SK-N-SH (cell line): Measurements from ENCODE around the gene SIDT2. TPM values are rescaled to one million over a fixed set of nuclear protein-coding genes. Genes with fewer than 3 reads are reported as not detected.
"Not testable (repeated sequence)": the region's sequence is repeated elsewhere in the genome, so short reads cannot be mapped to it uniquely, and the experiment has no call there.

Experiments
- CTCF ChIA-PET: fragments of 300-600, 350-600 bp; formaldehyde crosslinking; extraction: SDS; loops from one replicate; lab custom pipeline; 2021; lab: Yijun Ruan, JAX
- POLR2A ChIA-PET: fragments of 350-600 bp; sonication (Branson Sonifier 250); formaldehyde crosslinking; extraction: SDS; loops from one replicate; lab custom pipeline; 2020; ENCODE audit warnings: antibody characterized with exemption, inconsistent platforms; lab: Yijun Ruan, JAX
- DNase-seq: peaks from one replicate; pipeline ENCODE4 v3.0.0; 2012
- H2AFZ ChIP-seq: fragments of 200-600 bp; sonication (generic); 2 replicates; pipeline ENCODE4 v1.8.1; 2016; ENCODE audit warnings: antibody characterized with exemption, mild to moderate bottlenecking, low read depth
- H3F3A ChIP-seq: fragments of 200-600 bp; sonication (generic); replicated peaks from 2 replicates; pipeline ENCODE3; 2016; ENCODE audit warnings: antibody characterized with exemption, mild to moderate bottlenecking; ENCODE audit not compliant: insufficient read depth
- H3K27ac ChIP-seq, 2 experiments: fragments of 200-500 bp in 1 of 2; fragments of 200-600 bp in 1 of 2; sonication (Bioruptor generic) in 1 of 2; sonication (generic), shearing (Covaris generic) in 1 of 2; 2 replicates each; pipeline versions ENCODE4 v1.5.1 to v1.6.1; 2014 to 2016; ENCODE audit warnings: low read depth in 2 of 2, inconsistent platforms in 1 of 2, low read length in 1 of 2, mild to moderate bottlenecking in 1 of 2, mixed read lengths in 1 of 2
- H3K27me3 ChIP-seq: fragments of 200-600 bp; sonication (generic), shearing (Covaris generic); 2 replicates; pipeline ENCODE4 v1.6.1; 2016; ENCODE audit warnings: mixed run types; ENCODE audit not compliant: insufficient read depth
- H3K36me3 ChIP-seq, 2 experiments: fragments of 200-500 bp in 1 of 2; fragments of 200-600 bp in 1 of 2; sonication (Bioruptor generic) in 1 of 2; sonication (generic) in 1 of 2; replicated peaks in 1 of 2; 2 replicates each; pipeline versions ENCODE3 to v1.5.1; 2014 to 2016; ENCODE audit warnings: low read length in 1 of 2, mild to moderate bottlenecking in 1 of 2; ENCODE audit not compliant: insufficient read depth in 2 of 2, control insufficient read depth in 1 of 2
- H3K4me1 ChIP-seq, 2 experiments: fragments of 200-500 bp in 1 of 2; fragments of 200-600 bp in 1 of 2; sonication (Bioruptor generic) in 1 of 2; sonication (generic), shearing (Covaris generic) in 1 of 2; 2 replicates each; pipeline versions ENCODE4 v1.5.1 to v1.6.1; 2014 to 2016; ENCODE audit warnings: low read depth in 1 of 2, low read length in 1 of 2, mixed run types in 1 of 2; ENCODE audit not compliant: insufficient read depth in 2 of 2, control insufficient read depth in 1 of 2
- H3K4me2 ChIP-seq: fragments of 200-600 bp; sonication (generic), shearing (Covaris generic); 2 replicates; pipeline ENCODE4 v1.6.1; 2017; ENCODE audit warnings: mixed run types
- H3K4me3 ChIP-seq, 2 experiments: fragments of 200-500 bp in 1 of 2; fragments of 200-600 bp in 1 of 2; sonication (Bioruptor generic) in 1 of 2; sonication (generic), shearing (Covaris generic) in 1 of 2; 2 replicates each; pipeline versions ENCODE4 v1.5.1 to v1.8.1; 2014 to 2016; ENCODE audit warnings: low read depth in 2 of 2, inconsistent platforms in 1 of 2, low read length in 1 of 2, mild to moderate bottlenecking in 1 of 2, mixed read lengths in 1 of 2, moderate library complexity in 1 of 2
- H3K79me2 ChIP-seq: fragments of 200-600 bp; sonication (generic); 2 replicates; pipeline ENCODE4 v1.8.1; 2017; ENCODE audit warnings: mild to moderate bottlenecking; ENCODE audit not compliant: insufficient read depth
- H3K9ac ChIP-seq: fragments of 200-600 bp; sonication (generic); 2 replicates; pipeline ENCODE4 v1.6.1; 2017; ENCODE audit warnings: mixed run types
- H3K9me2 ChIP-seq: fragments of 200-600 bp; sonication (generic); 2 replicates; pipeline ENCODE4 v1.6.1; 2017; ENCODE audit warnings: mixed run types
- H3K9me3 ChIP-seq: fragments of 200-600 bp; sonication (generic); 2 replicates; pipeline ENCODE4 v1.6.1; 2017; ENCODE audit warnings: mixed run types, mild to moderate bottlenecking, moderate library complexity
- H4K20me1 ChIP-seq: fragments of 200-600 bp; sonication (generic); 2 replicates; pipeline ENCODE4 v1.6.1; 2017; ENCODE audit warnings: mild to moderate bottlenecking, mixed run types; ENCODE audit not compliant: insufficient read depth
- CHD2 ChIP-seq: fragments of 150-350 bp; IDR thresholded peaks from 2 replicates; pipeline ENCODE4 v1.6.1; 2018; ENCODE audit warnings: low read length; ENCODE audit not compliant: partially characterized antibody
- EZH2phosphoT487 ChIP-seq: fragments of 200-600 bp; sonication (generic); IDR thresholded peaks from 2 replicates; pipeline ENCODE4 v1.6.1; 2017; ENCODE audit warnings: low read depth, mixed run types, mild to moderate bottlenecking, antibody characterized with exemption, moderate library complexity, borderline replicate concordance
- FOSL2 ChIP-seq: IDR thresholded peaks from 2 replicates; pipeline ENCODE4 v1.4.0; 2012; ENCODE audit warnings: low read depth, mild to moderate bottlenecking, moderate library complexity, borderline replicate concordance
- FOXJ3 ChIP-seq: sonication (generic); formaldehyde crosslinking; IDR thresholded peaks from 2 replicates; pipeline ENCODE4 v1.5.1; 2020; ENCODE audit warnings: mild to moderate bottlenecking, missing genetic modification reagents
- MEF2A ChIP-seq: IDR thresholded peaks from 2 replicates; pipeline ENCODE4 v1.4.0; 2012; ENCODE audit warnings: low read depth, borderline replicate concordance
- MXI1 ChIP-seq: IDR thresholded peaks from 2 replicates; pipeline ENCODE4 v1.6.1; 2012; ENCODE audit warnings: mild to moderate bottlenecking, low read depth, low read length, improper control_type of control experiment
- NFIC ChIP-seq: IDR thresholded peaks from 2 replicates; pipeline ENCODE4 v1.4.0; 2012; ENCODE audit warnings: borderline replicate concordance
- POLR2AphosphoS5 ChIP-seq: IDR thresholded peaks from 2 replicates; pipeline ENCODE4 v1.6.1; 2012; ENCODE audit warnings: low read depth, low read length
- RCOR1 ChIP-seq: fragments of 150-350 bp; IDR thresholded peaks from 2 replicates; pipeline ENCODE4 v1.6.1; 2017; ENCODE audit warnings: antibody characterized with exemption, low read length
- RFX5 ChIP-seq: IDR thresholded peaks from 2 replicates; pipeline ENCODE4 v1.6.1; 2012; ENCODE audit warnings: mild to moderate bottlenecking, improper control_type of control experiment, low read length
- RXRA ChIP-seq: IDR thresholded peaks from 2 replicates; pipeline ENCODE4 v1.4.0; 2012; ENCODE audit warnings: low read depth, mild to moderate bottlenecking, borderline replicate concordance
- SIN3A ChIP-seq: IDR thresholded peaks from 2 replicates; pipeline ENCODE4 v1.6.1; 2012; ENCODE audit warnings: low read depth, mild to moderate bottlenecking, low read length, moderate library complexity, borderline replicate concordance
- TAF1 ChIP-seq: IDR thresholded peaks from 2 replicates; pipeline ENCODE4 v1.6.1; 2012; ENCODE audit warnings: low read depth, mild to moderate bottlenecking, low read length, moderate library complexity, borderline replicate concordance
- TCF12 ChIP-seq: IDR thresholded peaks from 2 replicates; pipeline ENCODE4 v1.4.0; 2012
- TEAD4 ChIP-seq: IDR thresholded peaks from 2 replicates; pipeline ENCODE4 v1.4.0; 2012; ENCODE audit warnings: mild to moderate bottlenecking, borderline replicate concordance; ENCODE audit not compliant: insufficient read depth
- WGBS: methylation state at CpG from one replicate; pipeline ENCODE4 v1.1.6; 2017; ENCODE audit warnings: low lambda C conversion rate; 5-methylcytosine and 5-hydroxymethylcytosine counted together
- polyA plus RNA-seq, 3 experiments: library from polyadenylated mRNA; depleted of rRNA; stranded (reverse); fragments of >200 nt; gene quantifications; 2 replicates each; pipeline ENCODE4 v1.2.3, GENCODE V29; 2012
- TF ChIP-seq, protein P1 (sequence below): IDR thresholded peaks from 2 replicates; pipeline ENCODE4; 2012
- TF ChIP-seq, protein P2 (sequence below): IDR thresholded peaks from 2 replicates; pipeline ENCODE4 v1.4.0; 2012; ENCODE audit warnings: low read depth, borderline replicate concordance
- TF ChIP-seq, protein P3 (sequence below): fragments of 150-350 bp; IDR thresholded peaks from 2 replicates; pipeline ENCODE4 v1.6.1; 2016; ENCODE audit warnings: mild to moderate bottlenecking, low read depth, low read length
- TF ChIP-seq, protein P4 (sequence below): fragments of 200-600 bp; sonication (generic); IDR thresholded peaks from 2 replicates; pipeline ENCODE4 v1.6.1; 2017; ENCODE audit warnings: antibody characterized with exemption, mild to moderate bottlenecking, moderate library complexity
- TF ChIP-seq, protein P5 (sequence below): fragments of 150-350 bp; IDR thresholded peaks from 2 replicates; pipeline ENCODE4 v1.6.1; 2017; ENCODE audit warnings: antibody characterized with exemption, low read length, low read depth, borderline replicate concordance

SIDT2 gene
- polyA plus RNA-seq, 1 of the 3 experiments (the other 2 are of a cell fraction), result 17.5 TPM

DNA sequence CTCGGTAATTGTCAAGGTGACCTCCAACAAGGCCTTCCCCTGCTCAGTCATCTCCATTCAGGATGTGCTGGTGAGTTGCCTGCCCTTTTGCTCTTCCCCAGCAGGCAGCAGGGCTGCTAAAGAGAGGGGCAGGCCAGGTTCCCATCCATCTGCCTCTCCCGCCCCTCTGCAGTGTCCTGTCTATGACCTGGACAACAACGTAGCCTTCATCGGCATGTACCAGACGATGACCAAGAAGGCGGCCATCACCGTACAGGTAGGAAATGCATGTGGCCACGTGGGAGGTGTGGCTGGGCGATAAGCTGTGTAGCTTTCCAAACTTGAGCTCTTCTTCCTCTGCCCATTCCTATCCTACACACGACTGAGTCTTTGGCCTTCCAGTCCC lies 4.0 kb downstream of the SIDT2 start:
- 92% methylated on average over 9 of the region's 10 CpGs for WGBS
- Histone ChIP-seq H3K27me3 (no peaks in the 10 kb centered on the region), H3F3A (peaks cover 7% of the 10 kb centered on the region), H3K9ac (no peak overlapping the region), H3K4me2 (no peak overlapping the region), H3K36me3 (peaks cover 8 to 14% of the 10 kb centered on the region in 2 experiments), H2AFZ (no peak overlapping the region), H3K4me1 (peaks cover 10 to 20% of the 10 kb centered on the region in 2 experiments; a peak in 2 of 4 replicates), H3K79me2 (peaks cover 11% of the 10 kb centered on the region; the same call in 1 of the 2 replicates), H3K4me3 (no peak overlapping the region), H3K27ac (no peak overlapping the region), H4K20me1 (no peaks in the 10 kb centered on the region), H3K9me2 (no peaks in the 10 kb centered on the region), H3K9me3 (no peaks in the 10 kb centered on the region)
- TF ChIP-seq RXRA, result no peak
- TF ChIP-seq POLR2AphosphoS5, result no peak
- TF ChIP-seq TCF12, result no peak
- TF ChIP-seq, protein P1, sequence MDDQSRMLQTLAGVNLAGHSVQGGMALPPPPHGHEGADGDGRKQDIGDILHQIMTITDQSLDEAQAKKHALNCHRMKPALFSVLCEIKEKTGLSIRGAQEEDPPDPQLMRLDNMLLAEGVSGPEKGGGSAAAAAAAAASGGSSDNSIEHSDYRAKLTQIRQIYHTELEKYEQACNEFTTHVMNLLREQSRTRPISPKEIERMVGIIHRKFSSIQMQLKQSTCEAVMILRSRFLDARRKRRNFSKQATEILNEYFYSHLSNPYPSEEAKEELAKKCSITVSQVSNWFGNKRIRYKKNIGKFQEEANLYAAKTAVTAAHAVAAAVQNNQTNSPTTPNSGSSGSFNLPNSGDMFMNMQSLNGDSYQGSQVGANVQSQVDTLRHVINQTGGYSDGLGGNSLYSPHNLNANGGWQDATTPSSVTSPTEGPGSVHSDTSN, result no peak
- TF ChIP-seq, protein P2, sequence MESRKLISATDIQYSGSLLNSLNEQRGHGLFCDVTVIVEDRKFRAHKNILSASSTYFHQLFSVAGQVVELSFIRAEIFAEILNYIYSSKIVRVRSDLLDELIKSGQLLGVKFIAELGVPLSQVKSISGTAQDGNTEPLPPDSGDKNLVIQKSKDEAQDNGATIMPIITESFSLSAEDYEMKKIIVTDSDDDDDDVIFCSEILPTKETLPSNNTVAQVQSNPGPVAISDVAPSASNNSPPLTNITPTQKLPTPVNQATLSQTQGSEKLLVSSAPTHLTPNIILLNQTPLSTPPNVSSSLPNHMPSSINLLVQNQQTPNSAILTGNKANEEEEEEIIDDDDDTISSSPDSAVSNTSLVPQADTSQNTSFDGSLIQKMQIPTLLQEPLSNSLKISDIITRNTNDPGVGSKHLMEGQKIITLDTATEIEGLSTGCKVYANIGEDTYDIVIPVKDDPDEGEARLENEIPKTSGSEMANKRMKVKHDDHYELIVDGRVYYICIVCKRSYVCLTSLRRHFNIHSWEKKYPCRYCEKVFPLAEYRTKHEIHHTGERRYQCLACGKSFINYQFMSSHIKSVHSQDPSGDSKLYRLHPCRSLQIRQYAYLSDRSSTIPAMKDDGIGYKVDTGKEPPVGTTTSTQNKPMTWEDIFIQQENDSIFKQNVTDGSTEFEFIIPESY, result no peak
- TF ChIP-seq MEF2A, result no peak
- TF ChIP-seq, protein P3, sequence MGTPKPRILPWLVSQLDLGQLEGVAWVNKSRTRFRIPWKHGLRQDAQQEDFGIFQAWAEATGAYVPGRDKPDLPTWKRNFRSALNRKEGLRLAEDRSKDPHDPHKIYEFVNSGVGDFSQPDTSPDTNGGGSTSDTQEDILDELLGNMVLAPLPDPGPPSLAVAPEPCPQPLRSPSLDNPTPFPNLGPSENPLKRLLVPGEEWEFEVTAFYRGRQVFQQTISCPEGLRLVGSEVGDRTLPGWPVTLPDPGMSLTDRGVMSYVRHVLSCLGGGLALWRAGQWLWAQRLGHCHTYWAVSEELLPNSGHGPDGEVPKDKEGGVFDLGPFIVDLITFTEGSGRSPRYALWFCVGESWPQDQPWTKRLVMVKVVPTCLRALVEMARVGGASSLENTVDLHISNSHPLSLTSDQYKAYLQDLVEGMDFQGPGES, result no peak
- TF ChIP-seq, protein P4, sequence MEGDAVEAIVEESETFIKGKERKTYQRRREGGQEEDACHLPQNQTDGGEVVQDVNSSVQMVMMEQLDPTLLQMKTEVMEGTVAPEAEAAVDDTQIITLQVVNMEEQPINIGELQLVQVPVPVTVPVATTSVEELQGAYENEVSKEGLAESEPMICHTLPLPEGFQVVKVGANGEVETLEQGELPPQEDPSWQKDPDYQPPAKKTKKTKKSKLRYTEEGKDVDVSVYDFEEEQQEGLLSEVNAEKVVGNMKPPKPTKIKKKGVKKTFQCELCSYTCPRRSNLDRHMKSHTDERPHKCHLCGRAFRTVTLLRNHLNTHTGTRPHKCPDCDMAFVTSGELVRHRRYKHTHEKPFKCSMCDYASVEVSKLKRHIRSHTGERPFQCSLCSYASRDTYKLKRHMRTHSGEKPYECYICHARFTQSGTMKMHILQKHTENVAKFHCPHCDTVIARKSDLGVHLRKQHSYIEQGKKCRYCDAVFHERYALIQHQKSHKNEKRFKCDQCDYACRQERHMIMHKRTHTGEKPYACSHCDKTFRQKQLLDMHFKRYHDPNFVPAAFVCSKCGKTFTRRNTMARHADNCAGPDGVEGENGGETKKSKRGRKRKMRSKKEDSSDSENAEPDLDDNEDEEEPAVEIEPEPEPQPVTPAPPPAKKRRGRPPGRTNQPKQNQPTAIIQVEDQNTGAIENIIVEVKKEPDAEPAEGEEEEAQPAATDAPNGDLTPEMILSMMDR, result no peak
- TF ChIP-seq EZH2phosphoT487, result no peak
- no peak for TF ChIP-seq TEAD4
- TF ChIP-seq, protein P5, sequence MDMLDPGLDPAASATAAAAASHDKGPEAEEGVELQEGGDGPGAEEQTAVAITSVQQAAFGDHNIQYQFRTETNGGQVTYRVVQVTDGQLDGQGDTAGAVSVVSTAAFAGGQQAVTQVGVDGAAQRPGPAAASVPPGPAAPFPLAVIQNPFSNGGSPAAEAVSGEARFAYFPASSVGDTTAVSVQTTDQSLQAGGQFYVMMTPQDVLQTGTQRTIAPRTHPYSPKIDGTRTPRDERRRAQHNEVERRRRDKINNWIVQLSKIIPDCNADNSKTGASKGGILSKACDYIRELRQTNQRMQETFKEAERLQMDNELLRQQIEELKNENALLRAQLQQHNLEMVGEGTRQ, result no peak
- no peak for TF ChIP-seq RCOR1
- TF ChIP-seq CHD2, result no peak
- no peak for TF ChIP-seq NFIC
- no peak for TF ChIP-seq FOXJ3 (CRISPR knock-in tag)
- TF ChIP-seq MXI1, result no peak
- TF ChIP-seq RFX5, result no peak
- no peak for TF ChIP-seq TAF1
- TF ChIP-seq SIN3A, result no peak
- TF ChIP-seq FOSL2, result no peak
- POLR2A ChIA-PET, result no interaction called here
- CTCF ChIA-PET, result interaction anchor here (0.6 to 6.4 kb wide), 8 partner anchors 10 to 322 kb away, joined by 3 to 54 read pairs (median 4); partner anchors contain the start of genes PCSK7 and RNF214
- DNase-seq, result no peak

DNA sequence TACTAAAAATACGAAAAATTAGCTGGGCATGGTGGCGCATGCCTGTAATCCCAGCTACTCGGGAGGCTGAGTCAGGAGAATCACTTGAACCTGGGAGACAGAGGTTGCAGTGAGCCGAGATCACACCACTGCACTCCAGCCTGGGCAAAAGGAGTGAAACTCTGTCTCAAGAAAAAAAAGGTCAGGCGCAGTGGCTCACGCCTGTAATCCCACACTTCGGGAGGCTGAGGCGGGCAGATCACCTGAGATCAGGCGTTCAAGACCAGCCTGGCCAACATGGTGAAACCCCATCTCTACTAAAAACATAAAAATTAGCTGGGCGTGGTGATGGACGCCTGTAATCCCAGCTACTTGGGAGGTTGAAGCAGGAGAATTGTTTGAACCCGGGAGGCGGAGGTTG lies 4.6 kb downstream of the SIDT2 start:
- DNase-seq, H2AFZ ChIP-seq, H3K9me2 ChIP-seq, H3F3A ChIP-seq, H3K9ac ChIP-seq, H3K9me3 ChIP-seq, H4K20me1 ChIP-seq, H3K4me2 ChIP-seq, POLR2A ChIA-PET, H3K4me3 ChIP-seq, H3K27ac ChIP-seq, H3K27me3 ChIP-seq: not testable (repeated sequence)
- H3K36me3 ChIP-seq, result peaks cover 8 to 14% of the 10 kb centered on the region in 2 experiments
- CTCF ChIA-PET, result interaction anchor here (0.6 to 6.4 kb wide), 4 partner anchors 41 to 322 kb away, joined by 3 to 54 read pairs (median 4); no protein-coding TSS in a partner anchor
- 92% methylated on average over 13 of the region's 13 CpGs for WGBS
- H3K4me1 ChIP-seq, result peaks cover 10 to 16% of the 10 kb centered on the region in 2 experiments; a peak in 2 of 4 replicates
- H3K79me2 ChIP-seq, result peaks cover 11% of the 10 kb centered on the region; the same call in 1 of the 2 replicates
